Keratinocyte (primary cell): ENCODE data around the gene GCH1.

Source experiments
- CTCF ChIP-seq, 3 experiments: IDR thresholded peaks in 1 of 3; conservative IDR thresholded peaks in 1 of 3; optimal IDR thresholded peaks in 1 of 3; 2 replicates in 2 of 3; 3 replicates in 1 of 3; pipeline versions ENCODE3 to v1.5.1; 2011; ENCODE audit warnings: low read length in 3 of 3, mild to moderate bottlenecking in 3 of 3, moderate library complexity in 2 of 3, control low read depth in 1 of 3, inconsistent platforms in 1 of 3; ENCODE audit not compliant: insufficient read depth in 2 of 3; ENCODE audit errors: extremely low read depth in 1 of 3
- EZH2 ChIP-seq: IDR thresholded peaks from one replicate; pipeline ENCODE4 v1.6.1; 2012; ENCODE audit warnings: inconsistent platforms, mild to moderate bottlenecking, low read length, moderate library complexity

- TF ChIP-seq CTCF (optimal IDR thresholded peaks at IDR 0.05 in 1 of 3, IDR thresholded peaks at IDR 0.05 in 1 of 3, conservative IDR thresholded peaks at IDR 0.05 in 1 of 3; ENCODE audit: extremely low read depth in 1 of 3, insufficient read depth in 2 of 3, low read length in 3 of 3), result no peak
- no peak for TF ChIP-seq EZH2
Observed at GRCh38 chr14:54947230-54947629, 44.6 kb upstream of the GCH1 start.
